HepG2 (cell line): Measurements from ENCODE around the gene ACTN4. TPM values are rescaled to one million over a fixed set of nuclear protein-coding genes. Genes with fewer than 3 reads are reported as not detected.
"Not testable (repeated sequence)": the region's sequence is repeated elsewhere in the genome, so short reads cannot be mapped to it uniquely, and the experiment has no call there.

Experiments
- ATAC-seq: fragments of 200-7000 bp; cut with Tn5 transposase; 3 replicates; pipeline ENCODE4 v1.9.1; 2020; ENCODE audit warnings: mild to moderate bottlenecking, moderate library complexity
- BruUV-seq: library from RNA; stranded (reverse); fragments of 400-500 nt; replicated peaks from 2 replicates; lab custom pipeline; 2021; lab: Mats Ljungman, UMichigan
- CTCF ChIA-PET: fragments of 300-600 bp; formaldehyde crosslinking; extraction: SDS; loops from one replicate; lab custom pipeline; 2021; ENCODE audit warnings: low total read pairs, inconsistent platforms, low intra/inter-chr PET ratio; lab: Yijun Ruan, JAX
- POLR2A ChIA-PET: fragments of 350-600 bp; sonication (Branson Sonifier 250); formaldehyde crosslinking; loops from one replicate; lab custom pipeline; 2020; ENCODE audit warnings: antibody characterized with exemption, inconsistent platforms; lab: Yijun Ruan, JAX
- DNase-seq: peaks from one replicate; pipeline ENCODE4 v3.0.0-alpha.2; 2015; ENCODE audit warnings: low spot score
- FAIRE-seq: peaks from 3 replicates; lab custom pipeline; 2011; peaks lifted over from hg19 to GRCh38; lab: Jason Lieb, UNC
- H2AFZ ChIP-seq: one replicate; pipeline ENCODE4 v1.6.1; 2011; ENCODE audit warnings: low read length, inconsistent platforms
- H3K27ac ChIP-seq: fragments of 300-600 bp; 3 replicates; pipeline ENCODE4 v1.8.0; 2011; ENCODE audit warnings: mixed run types, mild to moderate bottlenecking, mixed read lengths, low read length, inconsistent platforms; ENCODE audit not compliant: insufficient read depth; ENCODE audit errors: extremely low read length
- H3K27me3 ChIP-seq, 2 experiments: fragments of 200-600 bp in 1 of 2; 2 replicates in 1 of 2; 3 replicates in 1 of 2; pipeline versions ENCODE4 v1.6.0 to v1.8.0; 2011; ENCODE audit warnings: low read length in 2 of 2, mild to moderate bottlenecking in 2 of 2, moderate library complexity in 2 of 2, inconsistent platforms in 1 of 2; ENCODE audit not compliant: insufficient read depth in 2 of 2, control insufficient read depth in 1 of 2
- H3K36me3 ChIP-seq, 2 experiments: fragments of 200-600 bp in 1 of 2; replicated peaks in 1 of 2; 2 replicates in 1 of 2; 3 replicates in 1 of 2; pipeline versions ENCODE4 v1.5.1 to v1.8.0; 2011; ENCODE audit warnings: low read length in 2 of 2, inconsistent platforms in 1 of 2; ENCODE audit not compliant: insufficient read depth in 2 of 2, control insufficient read depth in 1 of 2
- H3K4me1 ChIP-seq: 2 replicates; pipeline ENCODE4 v1.5.1; 2012; ENCODE audit warnings: low read length, inconsistent platforms; ENCODE audit not compliant: insufficient read depth
- H3K4me2 ChIP-seq: 2 replicates; pipeline ENCODE4 v1.6.0; 2011; ENCODE audit warnings: low read depth, low read length, inconsistent platforms
- H3K4me3 ChIP-seq, 3 experiments: fragments of 200-600 bp in 1 of 3; sonication (generic), shearing (Covaris generic) in 1 of 3; replicated peaks in 1 of 3; 2 replicates each; pipeline ENCODE4 v1.5.1; 2011 to 2016; ENCODE audit warnings: low read length in 3 of 3, inconsistent platforms in 2 of 3, low read depth in 2 of 3, mild to moderate bottlenecking in 2 of 3, control low read depth in 1 of 3, mixed read lengths in 1 of 3; ENCODE audit not compliant: insufficient read depth in 1 of 3
- H3K79me2 ChIP-seq: one replicate; pipeline ENCODE4 v1.6.1; 2011; ENCODE audit warnings: low read length, inconsistent platforms; ENCODE audit not compliant: insufficient read depth
- H3K9ac ChIP-seq: 2 replicates; pipeline ENCODE4 v1.6.0; 2011; ENCODE audit warnings: mild to moderate bottlenecking, low read depth, low read length, inconsistent platforms; ENCODE audit not compliant: insufficient read depth
- H3K9me3 ChIP-seq: 2 replicates; pipeline ENCODE4 v1.5.1; 2012; ENCODE audit warnings: mild to moderate bottlenecking, low read length
- H4K20me1 ChIP-seq: 2 replicates; pipeline ENCODE4 v1.6.0; 2011; ENCODE audit warnings: inconsistent platforms, mild to moderate bottlenecking, low read length, moderate library complexity; ENCODE audit not compliant: insufficient read depth
- ATF2 ChIP-seq: sonication (generic); formaldehyde crosslinking; IDR thresholded peaks from 2 replicates; pipeline ENCODE4 v1.4.0; 2020; ENCODE audit warnings: missing genetic modification reagents
- MEIS2 ChIP-seq: sonication (generic); formaldehyde crosslinking; IDR thresholded peaks from 2 replicates; pipeline ENCODE4 v1.9.0; 2021; ENCODE audit warnings: mild to moderate bottlenecking, missing genetic modification reagents
- MIER3 ChIP-seq: IDR thresholded peaks from 2 replicates; pipeline ENCODE4 v1.6.1; 2016; ENCODE audit warnings: missing compliant biosample characterization, borderline replicate concordance
- MNT ChIP-seq: fragments of 450-650 bp; IDR thresholded peaks from 2 replicates; pipeline ENCODE4 v1.6.1; 2016
- ZNF33B ChIP-seq: sonication (generic); formaldehyde crosslinking; IDR thresholded peaks from 2 replicates; pipeline ENCODE4 v1.5.1; 2020; ENCODE audit warnings: mild to moderate bottlenecking, missing genetic modification reagents
- WGBS: methylation state at CpG from one replicate; pipeline ENCODE4 v1.1.6; 2017; ENCODE audit warnings: low lambda C conversion rate; 5-methylcytosine and 5-hydroxymethylcytosine counted together
- in situ Hi-C: cut with HindIII; loops from 2 replicates; pipeline ENCODE4 v1.10.0; 2017; ENCODE audit warnings: low pct_unique_long_range_greater_than_20kb; ENCODE audit not compliant: extremely low pct_ligation_motif_present
- intact Hi-C: fragments of 100-400 bp; cut with micrococcal nuclease; formaldehyde crosslinking; loops from one replicate; pipeline ENCODE4 v1.10.0; 2022; ENCODE audit not compliant: unreplicated experiment
- polyA plus RNA-seq, 8 experiments: library from polyadenylated mRNA; depleted of rRNA in 3 of 8; stranded (reverse) in 7 of 8; unstranded in 1 of 8; fragments of >200 nt; fragmentation: Illumina TruSeq in 4 of 8; extraction: Trizol in 4 of 8; gene quantifications; 2 replicates each; pipeline versions ENCODE4 v1.2.1 to v1.2.3, GENCODE V29; 2011 to 2016; ENCODE audit warnings: low read depth in 4 of 8, missing spikeins in 1 of 8, mixed read lengths in 1 of 8; ENCODE audit not compliant: insufficient read depth in 1 of 8
- total RNA-seq, 5 experiments: library from RNA; depleted of rRNA; stranded (reverse); fragments of >200 nt; fragmentation: Illumina TruSeq; extraction: Trizol; gene quantifications; 2 replicates each; pipeline ENCODE4 v1.2.3, GENCODE V29; 2016; ENCODE audit warnings: low read depth in 1 of 5

The ACTN4 gene
- total and polyA plus RNA-seq, 2 of the 13 experiments (the other 11 are each of a cell fraction or from before 2014, with no cell fraction given), result 171 to 192 TPM

GRCh38 chr19:38599722-38600121 lies 47.7 kb upstream of the ACTN4 start:
- Histone ChIP-seq H3K4me1 (0 out of 2 replicates have a peak, but pooled peaks cover 7% of the 10 kb centered on the region), H4K20me1 (no peaks in the 10 kb centered on the region), H3K9ac (no peak overlapping the region), H2AFZ (no peak overlapping the region), H3K9me3 (no peaks in the 10 kb centered on the region), H3K4me3 (no peak overlapping the region), H3K4me2 (no peak overlapping the region), H3K27me3 (no peaks in the 10 kb centered on the region; a peak in 1 of 5 replicates), H3K27ac (no peak overlapping the region), H3K79me2 (no peaks in the 10 kb centered on the region), H3K36me3 (no peaks in the 10 kb centered on the region)
- FAIRE-seq (no peak), DNase-seq (no peak), ATAC-seq (no peak)
- no peak for TF ChIP-seq ATF2 (CRISPR knock-in tag)
- TF ChIP-seq ZNF33B (CRISPR knock-in tag), result no peak
- TF ChIP-seq MIER3 (CRISPR knock-in tag), result no peak
- no peak for TF ChIP-seq MEIS2 (CRISPR knock-in tag)
- no TSS peak for BruUV-seq
- ChIA-PET CTCF (no interaction called here), POLR2A (no interaction called here)
- intact Hi-C loops (no loop called here), in situ Hi-C loops (no loop called here)
- 5% methylated on average over 9 of the region's 11 CpGs for WGBS

GRCh38 chr19:38602856-38603255 lies 44.6 kb upstream of the ACTN4 start:
- intact Hi-C loops, H3K4me3 ChIP-seq, H3K9ac ChIP-seq, H3K4me1 ChIP-seq, H4K20me1 ChIP-seq: not testable (repeated sequence)
- peak; percentile 37; the same call in 1 of the 2 replicates for TF ChIP-seq MNT
- TF ChIP-seq, all 625 proteins: peak for 1; not testable (repeated sequence) for 624
- BruUV-seq, H3K9me3 ChIP-seq, POLR2A ChIA-PET, H3K27ac ChIP-seq, ATAC-seq, H3K4me2 ChIP-seq, H3K27me3 ChIP-seq, H3K36me3 ChIP-seq, in situ Hi-C loops, H3K79me2 ChIP-seq, FAIRE-seq, CTCF ChIA-PET, H2AFZ ChIP-seq, DNase-seq: not testable (repeated sequence)
- 97% methylated on average over 5 of the region's 5 CpGs for WGBS
